HG02970 (cell line): ENCODE measurements around the gene IMMP1L.

ENCODE experiments used
- ATAC-seq: cut with Tn5 transposase; IDR thresholded peaks from one replicate; pipeline ENCODE4 v1.9.1; 2021; ENCODE audit warnings: mild to moderate bottlenecking, moderate library complexity, moderate number of reproducible peaks; ENCODE audit not compliant: unreplicated experiment, low FRiP score

IMMP1L gene

DNA sequence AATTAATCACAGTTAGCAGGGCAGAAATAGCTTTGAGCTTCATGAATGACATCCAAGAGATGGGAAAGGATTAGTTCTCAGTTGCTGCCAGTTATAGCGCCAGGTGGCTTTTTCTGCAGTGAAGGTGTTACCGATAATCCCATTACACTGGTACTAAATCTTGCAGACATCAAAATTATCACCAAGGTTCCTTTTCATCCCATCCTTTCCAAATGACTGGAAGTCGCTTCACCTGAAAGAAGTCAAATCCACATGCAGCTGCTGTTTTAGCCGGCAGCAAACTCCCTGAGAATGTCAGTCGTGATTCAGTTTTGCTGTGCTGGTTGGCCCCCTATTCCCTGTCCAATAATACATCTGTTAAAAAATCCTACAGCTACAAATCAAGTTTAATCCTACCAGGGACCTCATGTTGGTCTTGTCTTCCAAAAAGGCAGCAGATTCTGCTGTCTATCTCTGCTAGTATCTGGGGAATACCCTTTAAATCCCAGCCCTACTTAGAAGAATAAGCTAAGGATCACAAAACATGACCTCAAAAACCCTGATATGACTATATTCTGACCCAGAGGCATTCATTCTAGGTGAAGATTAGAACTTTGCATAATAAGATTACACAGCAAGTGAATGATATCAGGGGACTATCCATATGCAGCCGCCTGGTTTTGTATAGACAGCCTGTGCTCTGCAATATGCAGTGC lies 31.7 kb downstream of the IMMP1L start:
- no peak for ATAC-seq

GRCh38 chr11:31474083-31474482 lies 35.3 kb downstream of the IMMP1L start:
- ATAC-seq = no peak

DNA sequence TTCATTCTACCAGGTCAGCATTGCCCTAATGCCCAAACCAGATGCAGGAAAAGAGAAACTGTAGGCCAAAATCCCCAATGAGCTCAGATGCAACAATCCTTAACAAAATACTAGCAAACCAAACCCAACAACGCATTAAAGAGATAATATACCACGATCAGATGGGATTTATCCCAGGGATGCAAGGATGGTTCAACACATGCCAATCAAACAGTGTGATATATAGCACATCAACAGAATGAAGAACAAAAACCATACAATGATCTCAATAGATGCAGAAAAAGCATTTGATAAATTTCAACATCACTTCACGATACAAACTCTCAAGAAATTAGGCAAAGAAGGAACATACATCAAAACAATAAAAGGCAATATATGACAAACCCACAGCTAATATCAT lies 45.0 kb downstream of the IMMP1L start:
- ATAC-seq = no peak

- ATAC-seq = no peak
Observed at GRCh38 chr11:31455177-31455576, 54.2 kb downstream of the IMMP1L start.

GRCh38 chr11:31450841-31451240 lies 58.6 kb downstream of the IMMP1L start:
- no peak for ATAC-seq

DNA sequence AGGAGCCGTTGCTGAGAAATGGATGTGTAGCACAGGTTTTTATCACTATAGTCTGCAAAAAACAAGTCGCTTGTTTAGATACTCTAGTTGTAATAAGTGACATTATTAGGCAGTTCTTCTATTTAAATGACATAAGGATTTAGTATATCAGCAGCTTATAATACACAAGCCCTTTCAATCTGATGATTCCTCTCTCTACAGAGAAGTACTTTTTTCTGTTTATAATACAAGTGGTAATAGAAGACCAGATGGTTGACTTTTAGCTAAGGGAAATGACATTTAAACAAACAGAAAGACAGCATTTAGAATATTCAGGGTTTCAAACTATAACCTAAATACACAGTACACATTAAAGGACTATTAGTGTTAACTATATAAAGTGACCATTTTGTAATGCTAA lies 60.4 kb downstream of the IMMP1L start:
- ATAC-seq = no peak

GRCh38 chr11:31445621-31446020 lies 63.8 kb downstream of the IMMP1L start:
- no peak for ATAC-seq

DNA sequence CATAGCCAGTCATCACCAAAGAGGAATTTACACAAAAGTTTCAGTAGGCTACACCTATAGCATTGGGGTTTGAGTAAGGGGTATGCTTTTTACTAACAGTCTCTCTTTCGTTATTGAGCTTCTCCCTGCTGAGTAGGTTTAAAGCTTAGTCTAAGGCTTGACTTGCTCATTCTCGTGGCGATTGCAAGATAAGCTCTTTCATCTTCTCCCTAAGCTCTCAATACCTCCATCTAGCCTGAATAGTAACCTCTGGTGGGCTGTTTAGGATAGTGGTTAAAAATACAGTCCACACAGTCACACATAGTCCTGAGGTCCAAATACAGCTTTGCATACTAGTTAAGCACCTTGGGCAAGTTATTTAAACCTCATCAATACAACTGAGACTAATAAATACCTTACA lies 65.6 kb downstream of the IMMP1L start:
- no peak for ATAC-seq

DNA sequence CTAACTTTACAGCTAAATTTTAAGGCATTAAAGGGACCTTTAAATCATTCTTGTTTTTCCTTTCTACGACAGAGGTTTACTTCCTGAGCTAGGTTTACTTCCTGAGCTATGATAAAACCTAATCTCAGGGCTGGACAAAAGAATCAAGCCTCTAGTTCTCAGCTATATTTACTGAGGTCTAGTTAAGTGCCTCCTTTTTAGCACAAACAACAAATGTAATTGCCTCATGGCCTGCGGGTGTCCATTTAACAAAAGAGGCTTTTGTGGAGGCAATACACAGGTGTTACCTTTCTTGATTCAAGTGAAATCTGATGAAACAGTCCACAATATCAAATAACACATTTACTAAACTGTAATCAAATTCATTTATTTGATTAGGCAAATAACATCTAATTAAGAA lies 67.3 kb downstream of the IMMP1L start:
- ATAC-seq = no peak

DNA sequence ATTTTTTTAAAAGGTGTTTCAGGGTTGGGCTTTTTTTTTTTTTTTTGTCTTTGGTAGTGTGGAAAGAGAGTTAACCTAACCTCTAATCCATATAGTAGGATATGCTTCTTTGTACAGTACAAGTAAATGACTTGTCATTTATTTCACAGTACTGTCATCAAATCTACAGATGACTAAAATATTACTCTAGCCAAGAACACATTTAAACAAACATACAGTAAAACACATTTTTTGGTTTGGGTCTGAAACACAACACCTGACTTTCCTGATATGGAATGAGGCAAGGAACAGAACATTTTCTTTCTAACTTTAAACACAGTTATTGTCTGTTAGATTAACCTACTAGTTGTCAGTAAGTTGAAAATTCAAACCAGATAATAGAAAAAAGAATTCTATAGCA lies 68.1 kb downstream of the IMMP1L start:
- no peak for ATAC-seq

- no peak for ATAC-seq
Observed at GRCh38 chr11:31437742-31438435, 71.5 kb downstream of the IMMP1L start.

DNA sequence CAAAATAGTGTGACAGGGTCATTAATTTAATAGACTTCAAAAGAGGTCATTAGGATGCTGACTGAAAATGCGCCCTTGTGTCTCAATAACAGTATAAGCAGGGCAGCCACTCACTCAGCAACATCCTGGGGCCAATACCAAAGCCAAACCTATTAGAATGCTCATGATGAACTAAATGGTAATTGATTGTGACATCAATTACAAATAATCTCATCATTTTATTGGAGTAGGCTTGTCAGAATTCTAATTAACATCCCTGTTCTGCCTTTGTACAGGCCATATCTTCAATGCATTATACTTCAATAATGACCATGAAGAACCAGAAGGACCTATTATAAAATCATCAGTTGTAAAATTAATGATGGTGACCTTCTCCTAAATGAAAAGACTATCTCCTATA lies 75.6 kb downstream of the IMMP1L start:
- no peak for ATAC-seq

- no peak for ATAC-seq
Observed at GRCh38 chr11:31424652-31425051, 84.8 kb downstream of the IMMP1L start.

GRCh38 chr11:31422703-31423102 lies 86.7 kb downstream of the IMMP1L start:
- no peak for ATAC-seq

GRCh38 chr11:31421820-31422219 lies 87.6 kb downstream of the IMMP1L start:
- no peak for ATAC-seq

DNA sequence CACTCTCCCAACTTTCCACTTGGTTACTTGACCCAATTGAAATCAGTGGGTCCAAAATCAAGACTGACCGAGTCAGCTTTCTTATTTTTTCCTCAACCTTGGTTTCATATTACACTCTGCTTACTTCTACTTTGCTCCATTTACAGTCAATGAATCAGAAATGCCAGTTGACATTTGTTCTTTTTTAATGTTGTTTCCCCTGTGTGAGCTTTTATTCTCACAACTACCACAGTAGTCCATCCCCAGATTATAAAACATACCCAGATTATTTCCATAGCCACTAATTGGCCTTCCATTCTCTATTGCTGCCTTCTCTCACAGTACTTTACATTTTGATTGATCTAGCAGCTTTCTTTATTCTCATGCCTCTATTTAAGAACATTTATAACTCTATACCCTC lies 89.8 kb downstream of the IMMP1L start:
- ATAC-seq = no peak

DNA sequence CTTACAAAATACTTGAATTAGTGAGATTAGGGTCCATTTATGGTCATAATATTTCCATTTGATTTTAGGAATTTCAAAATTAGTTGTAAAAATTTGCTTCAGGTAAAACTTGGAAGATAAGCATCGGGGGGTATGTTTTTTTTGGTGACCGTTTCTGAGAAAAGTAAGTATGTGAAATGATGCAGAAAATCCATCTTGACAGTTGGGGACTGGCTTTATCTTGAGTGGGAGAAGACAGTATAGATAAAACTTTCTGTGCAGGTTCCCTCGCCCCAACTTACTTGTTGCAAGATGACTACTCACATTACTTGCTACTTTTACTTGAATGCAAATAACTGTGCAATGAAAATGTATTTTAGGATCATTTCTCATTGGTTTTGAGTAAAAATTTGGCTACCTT lies 90.3 kb downstream of the IMMP1L start:
- no peak for ATAC-seq

- no peak for ATAC-seq
Observed at GRCh38 chr11:31417816-31418215, 91.6 kb downstream of the IMMP1L start.

DNA sequence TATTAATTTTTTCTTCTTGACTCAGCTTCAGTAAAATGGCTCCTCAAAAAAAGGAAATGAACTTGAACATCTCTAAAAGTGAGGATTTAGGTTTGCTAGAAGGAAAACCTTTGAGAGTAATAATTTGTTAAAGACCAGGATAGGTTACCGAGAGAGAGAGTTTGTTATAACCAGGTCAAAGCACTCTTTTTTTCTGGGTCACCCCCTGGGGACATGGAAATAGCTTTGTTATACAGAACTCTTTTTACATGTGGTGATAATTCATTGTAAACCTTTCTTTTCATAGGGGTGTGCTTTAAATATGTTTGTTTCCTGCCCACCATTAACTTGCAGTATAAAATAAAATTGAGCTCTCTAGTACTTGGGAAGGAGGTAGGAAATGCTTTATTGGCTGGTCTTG lies 92.1 kb downstream of the IMMP1L start:
- ATAC-seq = no peak

DNA sequence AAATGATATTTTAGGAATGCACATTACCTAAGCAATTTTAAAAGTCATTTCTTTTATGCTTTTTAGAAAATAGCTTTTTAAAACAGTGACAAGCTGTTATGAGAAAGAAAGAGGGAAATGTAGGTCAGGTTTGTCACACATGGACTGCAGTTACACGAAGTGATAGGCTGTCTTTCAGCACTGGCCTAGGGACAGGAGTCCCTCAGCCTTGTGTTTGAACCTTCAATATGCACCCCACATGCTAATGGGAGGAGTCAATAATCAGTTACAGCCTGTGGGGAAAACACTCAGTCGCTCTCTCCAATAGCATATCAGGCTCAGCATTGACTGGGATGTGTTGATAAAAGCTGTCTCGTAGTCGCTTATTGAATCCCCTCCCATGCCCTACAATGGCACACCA lies 94.0 kb downstream of the IMMP1L start:
- ATAC-seq = no peak

GRCh38 chr11:31414338-31414737 lies 95.1 kb downstream of the IMMP1L start:
- ATAC-seq = no peak

GRCh38 chr11:31412946-31413345 lies 96.5 kb downstream of the IMMP1L start:
- no peak for ATAC-seq
